SU-DHL-6 (cell line): ENCODE measurements around the gene S100A9.

Experiments
- CTCF ChIP-seq: fragments of 200-600 bp; sonication (generic); IDR thresholded peaks from one replicate; pipeline ENCODE4 v1.5.1; 2017; ENCODE audit warnings: antibody characterized with exemption, mild to moderate bottlenecking, low read length, moderate library complexity; ENCODE audit not compliant: insufficient read depth, poor library complexity, severe bottlenecking
- EZH2phosphoT487 ChIP-seq: fragments of 200-600 bp; sonication (generic), shearing (Covaris generic); conservative IDR thresholded peaks from 2 replicates; pipeline ENCODE4 v1.6.1; 2018; ENCODE audit warnings: mild to moderate bottlenecking, antibody characterized with exemption, low read length, moderate library complexity, mixed read lengths

- TF ChIP-seq CTCF, result no peak
- TF ChIP-seq EZH2phosphoT487, result no peak
Measured at GRCh38 chr1:153342178-153342577, 15.5 kb upstream of the S100A9 start.
